ENCODE measurements around the gene COPS7A.

GRCh38 chr12:6772331-6772695, 48.5 kb downstream of the COPS7A start, which contains the start of gene LAG3:
- TF ChIP-seq EP300 (IDR thresholded peaks at IDR 0.05) = no peak
- no peak for TF ChIP-seq POLR2A (IDR thresholded peaks at IDR 0.05)
- no peak for TF ChIP-seq CTCF (IDR thresholded peaks at IDR 0.05)

Measured in tibial nerve (tissue), 4 donors.